ENCODE data around the gene MAN2A2.

- no peak for TF ChIP-seq CTCF (IDR thresholded peaks at IDR 0.05; ENCODE audit: low read length)
- no peak for TF ChIP-seq EZH2 (IDR thresholded peaks at IDR 0.05; ENCODE audit: borderline replicate concordance, low read length)
These were observed 10.5 kb upstream of the MAN2A2 start for GRCh38 chr15:90892498-90893174.

Measured in OCI-LY1 (cell line).